Activated T-helper 1 cell treated with anti-CD3 and anti-CD28 coated beads, Interleukin-2, amount 50 U/mL, for 16 hours (primary cell): ENCODE data around the gene HMSD.
"Not testable (repeated sequence)": the region's sequence is repeated elsewhere in the genome, so short reads cannot be mapped to it uniquely, and the experiment has no call there.

Experiments
- DNase-seq, 2 donors: peaks; one replicate each; pipeline ENCODE4 v3.0.0-alpha.2; 2020; ENCODE audit warnings: low read depth in 1 of 2, low spot score in 1 of 2

The HMSD gene, protein sequence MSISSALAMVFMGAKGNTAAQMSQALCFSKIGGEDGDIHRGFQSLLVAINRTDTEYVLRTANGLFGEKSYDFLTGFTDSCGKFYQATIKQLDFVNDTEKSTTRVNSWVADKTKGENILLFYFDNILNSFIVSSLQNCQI

DNA sequence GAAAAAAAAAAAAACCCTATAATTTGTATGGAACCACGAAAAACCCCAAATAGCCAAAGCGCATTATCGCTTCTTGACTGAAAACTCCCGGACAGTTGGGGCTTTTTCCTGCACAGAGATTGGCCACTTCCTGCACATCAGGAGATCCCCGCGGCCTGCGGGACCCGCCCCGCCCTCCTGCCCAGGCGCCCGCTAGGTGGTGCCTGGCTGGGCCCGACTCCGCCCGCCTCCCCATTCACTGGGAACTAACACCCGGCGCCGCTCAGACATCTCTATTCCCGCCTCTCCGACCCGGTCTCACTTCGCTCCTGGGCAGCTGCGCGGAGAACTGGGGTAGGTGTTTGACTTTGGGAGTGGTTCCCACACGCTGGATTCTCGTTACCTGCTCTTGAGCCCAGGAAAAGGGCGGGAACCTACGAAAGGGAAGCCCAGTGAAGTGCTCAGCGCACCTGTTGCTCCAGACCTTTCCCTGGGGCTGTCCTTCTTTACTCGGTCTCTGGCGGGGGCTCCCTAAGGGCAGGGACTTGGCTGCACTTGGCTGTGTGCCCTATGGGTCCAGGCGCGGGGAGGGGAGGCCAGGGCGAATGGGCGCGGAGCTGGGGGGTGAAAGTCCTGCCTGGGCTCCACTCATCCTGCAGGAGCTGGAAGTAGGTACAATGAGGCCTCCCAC, at the start of gene HMSD:
TSS of gene HMSD (plus strand) at position 234 of the 670 bp plus-strand sequence. CDS start 4,155 bp downstream, outside the sequence.
- DNase-seq = peak in 1 of 2 donors; percentile 46

DNA sequence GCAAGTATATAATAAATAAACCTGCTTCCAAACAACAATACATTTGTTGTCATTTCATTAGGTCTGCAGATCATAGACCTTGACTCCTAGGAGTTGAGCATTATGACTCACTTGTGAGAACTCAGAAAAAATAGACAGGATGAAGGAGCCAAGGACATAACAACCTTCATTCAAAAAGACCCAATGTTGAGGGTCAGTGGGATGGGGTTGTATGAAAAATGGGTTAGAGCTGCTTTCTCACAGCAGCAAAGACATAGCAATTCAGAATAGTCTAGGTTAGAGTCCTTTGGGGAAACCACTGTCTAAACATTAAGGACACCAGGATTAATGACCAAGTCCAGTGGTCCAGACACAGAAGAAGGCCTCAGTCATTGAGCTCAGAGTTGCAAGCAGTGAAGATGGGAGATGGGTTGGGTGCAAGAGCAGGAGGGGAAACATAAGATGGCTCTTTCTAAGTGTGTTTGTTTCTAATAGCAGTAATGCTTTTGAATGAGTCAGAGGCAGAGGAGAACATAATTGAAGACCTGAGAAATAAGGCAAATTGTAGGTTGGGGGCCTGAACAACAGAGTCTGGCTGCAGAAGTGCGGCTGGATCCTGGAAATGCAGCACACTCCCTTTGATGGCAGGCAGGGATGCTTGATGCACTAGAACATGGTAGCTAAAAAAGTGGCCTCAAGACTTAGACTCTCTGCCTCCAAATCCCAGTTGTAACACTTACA, 45.1 kb upstream of the HMSD start:
- no peak for DNase-seq

DNA sequence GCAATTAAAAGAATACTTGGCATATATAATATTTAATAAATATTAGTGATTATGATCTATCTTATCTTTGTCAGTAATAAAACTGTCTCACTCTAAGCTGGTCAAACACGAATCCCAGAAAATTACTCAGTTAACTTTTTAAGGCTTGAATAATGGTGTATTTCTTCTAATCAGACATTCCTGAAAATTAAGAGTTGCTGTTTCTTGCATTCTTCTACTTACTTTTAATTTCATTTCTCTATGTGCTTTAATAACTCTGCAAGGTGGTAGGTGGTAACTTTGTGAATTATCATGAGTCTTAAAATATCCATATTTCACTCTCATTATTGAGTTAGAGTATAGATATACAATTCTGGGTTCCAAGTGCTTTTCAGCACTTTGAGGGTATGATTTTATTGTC, 44.4 kb upstream of the HMSD start:
- no peak for DNase-seq

DNA sequence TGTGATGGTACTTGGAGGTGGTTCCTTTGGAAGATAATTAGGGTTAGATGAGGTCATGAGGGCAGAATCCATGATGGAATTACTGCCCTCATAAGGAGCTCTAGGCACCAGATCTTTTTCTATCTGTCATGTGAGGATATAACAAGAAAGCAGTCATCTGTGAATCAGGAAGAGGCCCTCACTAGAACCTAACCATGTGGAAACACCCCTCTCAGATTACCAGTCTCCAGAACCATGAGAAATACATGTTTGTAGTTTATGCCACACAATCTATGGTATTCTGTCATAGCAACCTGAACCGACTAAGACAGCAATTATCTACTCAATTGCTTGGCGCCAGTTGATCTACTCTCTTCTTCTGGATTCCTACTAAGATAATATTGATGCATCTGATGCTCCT, 43.7 kb upstream of the HMSD start:
- no peak for DNase-seq

DNA sequence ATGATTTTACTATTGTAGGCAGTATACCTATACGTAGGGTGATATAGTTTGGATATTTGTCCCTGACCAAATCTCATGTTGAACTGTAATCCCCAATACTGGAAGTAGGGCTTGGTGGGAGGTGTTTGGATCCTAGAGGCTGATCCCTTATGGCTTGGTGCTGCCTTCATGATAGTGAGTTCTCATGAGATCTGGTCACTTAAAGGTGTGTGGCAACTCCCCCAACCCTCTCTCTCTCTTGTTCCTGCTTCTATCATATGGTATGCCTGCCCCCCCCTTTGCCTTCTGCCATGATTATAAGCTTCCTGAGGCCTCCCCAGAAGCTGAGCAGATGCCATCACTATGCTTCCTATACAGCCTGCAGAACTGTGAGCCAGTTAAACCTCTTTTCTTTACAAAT, 43.0 kb upstream of the HMSD start:
- DNase-seq = no peak

DNA sequence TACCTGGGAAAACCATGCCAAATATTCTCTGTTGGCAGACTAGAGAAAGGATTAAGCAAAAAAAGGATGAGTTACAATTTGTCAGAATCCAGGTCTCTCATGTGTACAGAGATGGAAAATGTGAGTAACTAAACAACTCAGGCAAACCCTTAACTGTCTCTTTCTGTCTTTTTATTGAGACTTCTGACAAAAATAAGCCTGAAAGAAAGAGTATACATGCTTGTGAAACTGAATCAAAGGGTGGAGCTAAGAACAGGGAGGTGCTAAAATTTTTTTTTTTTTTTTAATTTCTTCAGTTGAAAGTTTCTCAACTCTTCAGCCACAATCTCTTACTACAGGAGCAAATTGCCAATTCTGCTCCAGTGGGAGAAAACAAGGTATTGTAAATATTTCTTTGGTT, 41.4 kb upstream of the HMSD start, which contains the start of gene SERPINB10:
TSS of gene SERPINB10 (plus strand) at position 295 of the 400 bp plus-strand sequence. CDS start 7,553 bp downstream, outside the sequence.
- no peak for DNase-seq

DNA sequence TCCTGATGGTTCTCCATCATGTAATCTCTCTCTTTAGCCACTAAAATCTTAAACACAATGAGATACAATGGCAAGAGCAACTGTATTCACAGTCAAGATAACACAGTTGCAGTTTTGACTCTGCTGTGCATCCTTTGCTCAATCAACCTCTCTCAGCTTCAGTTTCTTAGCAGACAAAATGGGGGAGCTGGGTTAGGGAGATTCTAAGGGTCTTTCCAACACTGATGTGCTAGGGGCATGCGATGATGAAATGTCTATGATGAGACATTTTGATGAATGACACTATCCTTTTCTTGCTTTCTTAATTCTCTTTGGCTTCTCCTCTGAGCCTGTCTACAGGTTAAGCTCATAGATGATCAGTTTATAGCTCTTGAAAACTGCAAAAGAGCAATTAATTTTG, 40.2 kb upstream of the HMSD start:
- no peak for DNase-seq

DNA sequence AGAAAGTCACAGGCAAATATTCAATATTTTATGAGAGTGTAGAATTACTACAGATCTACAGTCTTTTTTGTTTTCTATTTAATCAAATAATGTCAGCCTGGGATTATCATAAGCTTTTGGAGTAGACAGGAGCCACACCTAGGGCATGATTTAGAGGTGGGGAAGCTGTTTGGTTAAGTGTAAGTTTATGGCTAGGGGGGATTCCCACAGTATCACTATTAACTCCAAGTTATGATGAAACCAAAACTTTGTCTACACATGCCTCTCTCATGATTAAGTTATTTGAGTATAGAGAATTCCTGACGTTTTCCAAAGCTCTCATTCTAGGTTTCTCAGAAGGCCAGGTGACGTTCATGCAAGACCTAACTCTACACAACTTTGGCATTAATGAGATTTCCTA, 39.2 kb upstream of the HMSD start:
- no peak for DNase-seq

DNA sequence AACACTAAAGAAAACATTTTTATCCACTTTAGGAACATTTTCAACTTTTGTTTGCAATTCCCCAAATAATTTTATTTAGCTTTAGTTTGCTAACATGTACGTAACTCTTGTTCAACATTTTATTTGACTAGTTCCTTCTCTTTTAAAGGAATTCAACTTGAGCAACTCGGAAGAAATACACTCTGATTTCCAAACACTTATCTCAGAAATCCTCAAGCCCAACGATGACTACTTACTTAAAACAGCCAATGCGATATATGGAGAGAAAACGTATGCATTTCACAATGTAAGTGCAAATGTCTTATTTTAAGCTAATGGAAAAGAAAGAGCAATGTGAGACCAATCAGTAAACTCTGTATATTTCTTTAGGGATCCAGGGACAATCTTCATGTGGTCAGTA, 31.3 kb upstream of the HMSD start:
- no peak for DNase-seq

DNA sequence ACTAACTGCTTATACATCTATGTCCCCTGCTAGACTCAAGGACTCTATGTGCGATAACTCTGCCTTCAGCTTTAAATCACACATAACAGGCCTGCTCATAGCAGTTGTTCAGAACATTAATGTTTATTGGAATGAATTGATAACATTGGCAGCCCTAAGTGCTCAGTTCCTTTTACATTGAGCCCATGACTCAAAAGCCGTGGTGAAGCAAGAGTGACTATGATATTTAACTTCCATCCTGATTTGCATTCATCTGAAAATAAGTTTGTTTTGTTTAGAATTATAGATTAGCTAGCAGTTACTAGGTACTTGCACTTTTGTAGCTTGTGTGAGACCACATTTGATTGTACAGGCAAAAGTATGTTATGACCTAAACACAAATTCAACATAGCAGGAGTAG, 27.1 kb upstream of the HMSD start:
- DNase-seq = no peak

DNA sequence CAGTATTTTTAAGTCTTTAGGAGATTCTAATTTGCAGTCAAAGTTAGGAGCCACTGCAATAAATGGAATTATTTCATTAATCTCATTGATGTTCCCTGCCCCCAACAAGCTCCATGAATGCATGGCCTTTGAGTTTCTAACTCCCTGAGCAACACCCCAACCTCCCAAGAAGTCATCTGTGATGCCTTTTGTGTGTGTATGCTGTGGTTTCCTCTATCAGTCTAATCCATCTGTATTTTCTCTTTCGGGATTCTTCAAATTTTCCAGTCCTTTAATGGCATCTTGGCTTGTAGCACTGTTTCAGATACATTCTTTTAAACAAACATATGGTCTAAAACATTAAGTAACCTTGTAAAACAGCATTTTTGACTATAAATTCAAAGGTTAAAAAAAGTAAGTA, 24.6 kb upstream of the HMSD start:
- no peak for DNase-seq

DNA sequence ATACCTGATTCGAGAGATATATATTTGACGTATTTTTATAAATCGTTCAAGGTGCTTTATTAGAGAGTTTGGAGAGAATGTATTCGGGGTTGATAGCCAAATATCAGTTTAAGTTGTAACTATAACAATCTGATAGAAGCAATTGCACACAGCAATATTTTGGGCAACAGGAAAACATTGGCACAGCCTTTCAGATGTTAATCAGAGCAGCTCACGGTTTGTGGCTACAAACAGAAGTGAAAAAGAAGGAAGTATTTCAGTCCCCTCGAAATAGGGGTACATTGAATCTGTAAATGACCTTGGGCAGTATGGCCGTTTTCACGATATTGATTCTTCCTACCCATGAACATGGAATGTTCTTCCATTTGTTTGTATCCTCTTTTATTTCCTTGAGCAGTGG, 20.8 kb upstream of the HMSD start:
- no peak for DNase-seq

DNA sequence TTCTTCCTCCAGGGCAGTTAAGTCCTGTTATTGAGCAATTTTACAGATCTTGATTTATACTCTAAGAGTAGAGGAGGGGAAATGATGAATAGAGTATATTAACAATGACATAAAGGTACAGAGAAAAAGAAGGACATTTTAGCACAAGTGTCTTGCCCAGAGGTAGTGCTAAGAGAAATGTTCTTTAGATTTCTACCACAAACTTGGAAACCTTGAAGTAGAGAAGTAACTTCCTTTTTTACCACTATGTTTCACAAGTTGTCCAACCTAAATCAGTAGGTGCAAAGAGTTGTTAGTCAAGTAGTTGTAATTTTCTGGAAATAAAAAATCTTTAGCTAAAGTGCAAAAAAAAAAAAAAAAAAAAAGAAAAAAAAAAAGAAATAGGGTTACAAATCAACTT, 19.7 kb upstream of the HMSD start:
- not testable (repeated sequence) for DNase-seq

DNA sequence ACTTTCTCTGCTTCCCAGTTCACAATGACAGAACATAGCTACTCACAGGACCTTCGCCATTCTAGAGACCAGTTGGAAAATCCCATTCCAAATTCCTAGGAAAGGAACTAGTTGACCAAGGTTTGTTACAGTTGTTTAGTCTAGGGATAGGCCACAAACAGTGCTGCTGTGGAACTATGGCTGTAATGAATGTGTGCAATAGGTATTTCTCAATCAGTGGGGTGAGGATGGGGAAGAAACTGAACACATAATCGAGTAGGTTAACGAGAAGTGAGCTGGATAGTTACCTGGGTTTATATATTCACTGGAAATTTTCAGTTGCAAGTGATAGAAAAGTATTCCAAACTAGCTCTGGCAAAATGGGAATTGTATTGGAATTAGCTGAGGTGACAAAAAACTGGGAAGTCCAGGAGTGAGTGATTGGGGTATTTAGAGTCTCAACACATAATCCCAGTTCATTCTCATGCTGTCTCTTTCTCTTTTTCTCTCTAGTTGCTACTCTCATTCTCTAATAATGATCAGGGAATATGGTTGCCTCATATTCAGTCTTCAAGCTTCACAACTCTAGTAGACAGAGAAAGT, 18.2 kb upstream of the HMSD start:
- DNase-seq = no peak

DNA sequence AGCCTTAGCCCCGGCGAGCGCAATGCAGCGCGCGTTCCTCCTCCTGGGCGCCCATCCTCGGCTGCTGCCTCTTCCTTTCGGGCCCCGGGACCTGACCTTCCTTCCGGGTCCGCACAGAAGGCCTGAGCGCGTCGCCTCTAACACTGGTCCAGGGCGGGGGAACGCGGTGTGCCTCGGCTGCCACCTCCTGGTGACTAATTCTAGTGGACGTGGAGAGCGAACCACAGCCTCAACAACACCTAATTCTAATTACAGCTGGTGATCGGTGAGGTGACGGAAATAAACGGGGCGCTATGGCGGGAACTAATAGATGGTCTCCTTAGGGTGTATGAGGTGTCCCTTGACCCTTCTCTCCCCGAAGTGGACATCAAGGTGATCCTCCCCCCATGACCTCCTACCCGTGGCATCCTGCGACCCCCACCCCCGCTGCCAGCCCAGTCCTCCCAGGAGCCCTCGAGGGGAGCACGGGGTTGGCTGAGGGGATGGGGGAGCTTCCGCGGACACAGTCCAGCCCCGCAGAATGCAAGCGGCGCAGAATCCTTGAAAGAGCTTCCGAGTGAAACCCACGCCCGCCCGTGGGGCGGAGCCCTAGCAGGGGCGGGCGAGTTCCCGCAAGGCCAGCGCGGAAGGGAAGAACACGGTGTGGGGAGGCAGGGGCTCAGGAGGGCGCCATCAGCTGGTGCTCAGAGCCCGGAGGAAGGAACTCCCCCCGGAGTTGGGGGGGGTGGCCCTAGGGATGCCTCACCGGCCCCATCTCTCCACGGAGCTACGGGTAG, 12.8 kb upstream of the HMSD start:
- DNase-seq = peak; percentile 17 to 18

DNA sequence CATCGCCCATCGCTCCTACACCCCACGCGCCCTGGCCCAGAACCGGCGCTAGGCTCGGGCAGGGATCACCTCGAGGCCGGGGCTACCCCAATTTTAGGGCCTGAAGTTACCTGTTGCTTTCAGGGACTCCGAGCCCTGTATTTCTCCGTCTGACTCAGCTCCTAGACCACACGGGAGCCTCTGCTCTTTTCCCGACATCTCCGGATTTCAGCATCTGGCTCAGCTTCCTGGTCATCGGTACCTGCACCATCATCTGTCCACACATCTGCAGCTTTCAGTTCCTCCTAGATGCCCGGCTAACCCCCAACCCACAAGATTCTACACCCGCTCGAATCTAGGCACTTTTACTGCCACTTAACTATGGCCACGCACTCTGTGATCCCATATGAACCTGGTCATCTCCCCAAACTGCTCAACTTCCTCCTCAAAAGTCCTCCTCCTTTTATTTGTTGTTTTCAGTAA, 12.1 kb upstream of the HMSD start:
- DNase-seq = no peak

DNA sequence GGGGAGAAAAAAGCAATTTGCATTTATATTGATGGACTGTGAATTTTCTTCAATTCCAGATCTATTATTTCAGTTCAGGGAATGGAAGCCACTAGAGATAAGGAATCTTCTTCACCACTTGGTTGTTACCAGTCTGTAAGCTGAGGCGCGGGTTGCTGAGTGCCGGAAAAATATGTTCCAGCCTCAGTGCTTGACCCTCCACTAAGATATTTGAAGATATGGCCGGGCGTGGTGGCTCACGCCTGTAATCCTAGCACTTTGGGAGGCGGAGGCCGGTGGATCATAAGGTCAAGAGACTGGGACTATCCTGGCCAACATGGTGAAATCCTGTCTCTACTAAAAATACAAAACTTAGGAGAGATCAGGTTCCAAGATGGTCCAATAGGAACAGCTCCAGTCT, 9.1 kb upstream of the HMSD start:
- no peak for DNase-seq

DNA sequence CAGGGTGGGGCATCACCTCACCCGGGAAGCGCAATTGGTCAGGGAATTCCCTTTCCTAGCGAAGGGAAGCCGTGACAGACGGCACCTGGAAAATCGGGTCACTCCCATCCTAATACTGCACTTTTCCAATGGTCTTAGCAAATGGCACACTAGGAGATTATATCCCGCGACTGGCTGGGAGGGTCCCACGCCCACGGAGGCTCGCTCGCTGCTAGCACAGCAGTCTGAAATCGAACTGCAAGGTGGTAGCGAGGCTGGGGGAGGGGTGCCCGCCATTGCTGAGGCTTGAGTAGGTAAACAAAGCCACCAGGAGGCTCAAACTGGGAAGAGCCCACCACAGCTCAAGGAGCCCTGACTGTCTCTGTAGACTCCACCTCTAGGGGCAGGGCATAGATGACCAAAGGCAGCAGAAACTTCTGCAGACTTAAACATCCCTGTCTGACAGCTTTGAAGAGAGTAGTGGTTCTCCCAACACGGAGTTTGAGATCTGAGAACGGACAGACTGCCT, 8.5 kb upstream of the HMSD start:
- DNase-seq = not testable (repeated sequence)

DNA sequence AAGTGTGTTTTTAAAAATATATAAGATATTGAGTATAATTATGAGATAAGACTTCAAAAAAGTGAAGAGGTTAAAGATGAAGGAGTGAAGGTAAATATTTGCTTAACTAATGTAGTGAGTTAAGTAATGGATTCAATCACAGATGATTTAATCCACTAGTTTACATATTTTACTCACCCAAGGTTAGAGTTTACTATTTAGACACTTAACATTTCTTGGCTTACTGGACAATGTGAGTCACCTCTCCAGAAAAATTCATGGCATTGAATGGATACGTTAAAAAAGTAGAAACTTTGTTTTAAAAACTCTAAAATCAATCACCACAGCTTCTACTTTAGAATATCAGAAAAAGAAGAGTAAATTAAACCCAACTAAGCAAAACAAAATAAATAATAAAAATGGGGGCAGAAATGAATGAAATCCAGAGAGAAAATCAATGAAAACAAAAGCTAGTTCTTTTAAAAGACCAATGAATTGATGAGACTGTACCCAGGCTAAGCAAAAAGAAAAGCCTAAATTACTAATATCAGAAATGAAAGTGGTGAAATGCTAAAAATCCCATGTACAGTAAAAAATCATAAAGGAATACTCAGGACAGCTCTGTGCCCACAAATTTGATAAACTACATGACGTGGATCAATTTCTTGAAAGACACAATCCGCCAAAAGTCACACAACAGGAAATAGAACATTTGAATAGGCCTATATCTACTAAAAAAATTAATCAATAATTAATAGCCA, 1.9 kb upstream of the HMSD start:
- no peak for DNase-seq

DNA sequence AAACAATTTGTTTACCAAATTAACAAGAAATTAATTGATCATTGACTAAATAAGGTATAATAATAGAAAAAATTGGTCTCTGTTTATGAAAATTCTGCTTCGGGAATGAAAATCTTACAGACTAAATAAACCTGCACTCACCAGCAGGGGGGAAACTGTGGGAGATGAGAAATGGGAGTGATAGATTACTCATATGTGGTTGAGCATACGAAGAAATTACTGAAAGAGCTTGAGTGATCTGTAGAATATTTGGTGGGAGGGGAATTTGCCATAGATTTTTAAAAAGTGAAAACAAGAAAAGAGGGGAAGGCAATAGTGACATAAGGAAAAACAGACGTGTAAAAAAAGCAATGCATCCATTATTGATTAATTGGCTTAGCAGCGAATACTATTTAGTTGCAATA, 2.2 kb downstream of the HMSD start:
- DNase-seq = no peak
